HG03135 (cell line): Measurements from ENCODE around the gene CLECL1.
"Not testable (repeated sequence)": the region's sequence is repeated elsewhere in the genome, so short reads cannot be mapped to it uniquely, and the experiment has no call there.

ENCODE experiments used
- ATAC-seq: cut with Tn5 transposase; IDR thresholded peaks from one replicate; pipeline ENCODE4 v1.9.1; 2021; ENCODE audit warnings: mild to moderate bottlenecking, moderate library complexity; ENCODE audit not compliant: unreplicated experiment

CLECL1 gene

GRCh38 chr12:9725213-9725870, 7.6 kb downstream of the CLECL1 start:
- ATAC-seq, result no peak

GRCh38 chr12:9724023-9724422, 8.9 kb downstream of the CLECL1 start:
- no peak for ATAC-seq

- ATAC-seq, result peak; percentile 54
Observed at GRCh38 chr12:9721394-9722092, 11.4 kb downstream of the CLECL1 start.

GRCh38 chr12:9719790-9720189, 13.1 kb downstream of the CLECL1 start:
- no peak for ATAC-seq

- no peak for ATAC-seq
Observed at GRCh38 chr12:9718968-9719367, 13.9 kb downstream of the CLECL1 start.

GRCh38 chr12:9717070-9717925, 15.6 kb downstream of the CLECL1 start:
- no peak for ATAC-seq

- ATAC-seq, result peak; percentile 86
Observed at GRCh38 chr12:9713032-9713558, 19.8 kb downstream of the CLECL1 start.

- ATAC-seq, result no peak
Observed at GRCh38 chr12:9711664-9712063, 21.2 kb downstream of the CLECL1 start.

- ATAC-seq, result no peak
Observed at GRCh38 chr12:9710584-9711375, 22.1 kb downstream of the CLECL1 start.

GRCh38 chr12:9708853-9709252, 24.0 kb downstream of the CLECL1 start:
- ATAC-seq, result no peak

- ATAC-seq, result no peak
Observed at GRCh38 chr12:9707864-9708808, 24.8 kb downstream of the CLECL1 start.

GRCh38 chr12:9707356-9707755, 25.5 kb downstream of the CLECL1 start:
- ATAC-seq, result no peak

- ATAC-seq, result no peak
Observed at GRCh38 chr12:9706086-9706685, 26.7 kb downstream of the CLECL1 start.

- not testable (repeated sequence) for ATAC-seq
Observed at GRCh38 chr12:9704561-9704960, 28.3 kb downstream of the CLECL1 start.

GRCh38 chr12:9702255-9702654, 30.6 kb downstream of the CLECL1 start:
- no peak for ATAC-seq

- no peak for ATAC-seq
Observed at GRCh38 chr12:9701380-9702154, 31.3 kb downstream of the CLECL1 start.

GRCh38 chr12:9700606-9700956, 32.3 kb downstream of the CLECL1 start:
- ATAC-seq, result no peak

GRCh38 chr12:9699898-9700605, 32.8 kb downstream of the CLECL1 start:
- ATAC-seq, result no peak
